AG04450 (cell line): ENCODE results near the gene CCNL2. TPM values are rescaled to one million over a fixed set of nuclear protein-coding genes. Genes with fewer than 3 reads are reported as not detected.
"Not testable (repeated sequence)": the region's sequence is repeated elsewhere in the genome, so short reads cannot be mapped to it uniquely, and the experiment has no call there.

ENCODE experiments used
- CTCF ChIA-PET: fragments of 300-600, 350-600 bp; formaldehyde crosslinking; extraction: SDS; loops from one replicate; lab custom pipeline; 2022; ENCODE audit warnings: antibody characterized with exemption, inconsistent platforms; lab: Charles Lee
- POLR2A ChIA-PET: fragments of 350-600 bp; formaldehyde crosslinking; extraction: SDS; loops from one replicate; lab custom pipeline; 2021; ENCODE audit warnings: antibody characterized with exemption, inconsistent platforms; lab: Yijun Ruan, JAX
- DNase-seq: peaks from one replicate; pipeline ENCODE4 v3.0.0-alpha.2; 2011; ENCODE audit warnings: low read depth, low spot score
- H3K27ac ChIP-seq: one replicate; pipeline ENCODE4 v1.5.1; 2012; ENCODE audit warnings: low read depth, low read length, control low read depth
- H3K27me3 ChIP-seq: one replicate; pipeline ENCODE4 v1.6.0; 2012; ENCODE audit warnings: low read length; ENCODE audit not compliant: control insufficient read depth, insufficient read depth
- H3K4me3 ChIP-seq: 2 replicates; pipeline ENCODE4 v1.5.1; 2011; ENCODE audit warnings: mild to moderate bottlenecking, low read depth, low read length, control low read depth
- H3K9me3 ChIP-seq: 2 replicates; pipeline ENCODE4 v1.5.1; 2012; ENCODE audit warnings: low read length; ENCODE audit not compliant: control insufficient read depth, insufficient read depth
- polyA plus RNA-seq: library from polyadenylated mRNA; depleted of rRNA; stranded (reverse); fragments of >200 nt; gene quantifications from 2 replicates; pipeline ENCODE4 v1.2.3, GENCODE V29; 2011
- TF ChIP-seq, protein P1 (sequence below): IDR thresholded peaks from 2 replicates; pipeline ENCODE4 v1.5.1; 2011; ENCODE audit warnings: low read depth, low read length, control low read depth, inconsistent platforms

CCNL2 gene
- polyA plus RNA-seq, 1 experiment: 181 TPM

DNA sequence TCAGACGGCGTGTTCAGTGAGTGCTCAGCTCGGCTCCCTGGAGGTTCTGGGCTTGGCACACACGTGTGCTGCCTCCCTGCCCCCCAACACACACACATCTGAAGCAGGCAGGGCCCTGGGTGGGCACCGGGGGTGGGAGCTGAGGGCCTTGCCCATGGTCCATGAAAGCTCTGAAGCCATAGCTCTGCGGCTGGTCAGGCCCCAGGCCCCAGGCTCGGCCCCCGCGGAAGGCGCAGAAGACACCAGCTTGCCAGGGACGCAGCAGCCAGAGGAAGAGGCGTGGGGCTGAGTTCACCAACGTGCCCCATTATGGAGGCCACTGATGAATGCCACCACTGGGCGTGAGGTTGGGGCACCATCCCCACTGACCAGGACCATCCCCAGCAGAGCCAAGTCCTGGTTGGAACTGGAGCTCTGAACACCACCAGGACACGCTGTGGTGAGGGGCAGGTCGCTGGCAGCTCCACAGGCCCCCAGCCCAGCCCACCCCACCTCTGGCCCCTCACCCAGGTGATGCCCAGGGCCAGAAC, 28.3 kb downstream of the CCNL2 start:
- Histone ChIP-seq H3K27me3 (no peaks in the 10 kb centered on the region), H3K4me3 (no peak overlapping the region), H3K9me3 (peaks cover 4% of the 10 kb centered on the region; the same call in 1 of the 2 replicates), H3K27ac (no peak overlapping the region)
- TF ChIP-seq, protein P1, sequence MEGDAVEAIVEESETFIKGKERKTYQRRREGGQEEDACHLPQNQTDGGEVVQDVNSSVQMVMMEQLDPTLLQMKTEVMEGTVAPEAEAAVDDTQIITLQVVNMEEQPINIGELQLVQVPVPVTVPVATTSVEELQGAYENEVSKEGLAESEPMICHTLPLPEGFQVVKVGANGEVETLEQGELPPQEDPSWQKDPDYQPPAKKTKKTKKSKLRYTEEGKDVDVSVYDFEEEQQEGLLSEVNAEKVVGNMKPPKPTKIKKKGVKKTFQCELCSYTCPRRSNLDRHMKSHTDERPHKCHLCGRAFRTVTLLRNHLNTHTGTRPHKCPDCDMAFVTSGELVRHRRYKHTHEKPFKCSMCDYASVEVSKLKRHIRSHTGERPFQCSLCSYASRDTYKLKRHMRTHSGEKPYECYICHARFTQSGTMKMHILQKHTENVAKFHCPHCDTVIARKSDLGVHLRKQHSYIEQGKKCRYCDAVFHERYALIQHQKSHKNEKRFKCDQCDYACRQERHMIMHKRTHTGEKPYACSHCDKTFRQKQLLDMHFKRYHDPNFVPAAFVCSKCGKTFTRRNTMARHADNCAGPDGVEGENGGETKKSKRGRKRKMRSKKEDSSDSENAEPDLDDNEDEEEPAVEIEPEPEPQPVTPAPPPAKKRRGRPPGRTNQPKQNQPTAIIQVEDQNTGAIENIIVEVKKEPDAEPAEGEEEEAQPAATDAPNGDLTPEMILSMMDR: no peak
- no peak for DNase-seq
- CTCF ChIA-PET: interaction anchor here (1.1 kb wide), 2 partner anchors 20 to 36 kb away, joined by 4 read pairs; no protein-coding TSS in a partner anchor
- POLR2A ChIA-PET: interaction anchor here (0.7 to 1.8 kb wide), 6 partner anchors 9 to 71 kb away, joined by 3 to 6 read pairs (median 3); no protein-coding TSS in a partner anchor

DNA sequence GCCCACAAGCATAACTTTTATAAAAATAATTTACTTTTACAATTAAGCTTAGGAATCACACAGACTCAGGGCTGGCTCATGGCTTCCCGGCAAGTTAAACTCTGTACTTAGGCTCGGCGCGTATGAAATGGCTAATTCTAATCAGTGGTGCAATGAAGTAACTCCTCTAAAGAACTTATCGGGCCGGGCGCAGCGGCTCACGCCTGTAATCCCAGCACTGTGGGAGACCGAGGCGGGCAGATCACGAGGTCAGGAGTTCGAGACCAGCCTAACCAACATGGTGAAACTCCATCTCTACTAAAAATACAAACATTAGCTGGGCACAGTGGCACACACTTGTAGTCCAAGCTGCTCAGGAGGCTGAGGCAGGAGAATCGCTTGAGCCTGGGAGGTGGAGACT, 29.0 kb downstream of the CCNL2 start:
- H3K9me3 ChIP-seq, POLR2A ChIA-PET, H3K27ac ChIP-seq, CTCF ChIA-PET, H3K27me3 ChIP-seq, H3K4me3 ChIP-seq, DNase-seq: not testable (repeated sequence)

DNA sequence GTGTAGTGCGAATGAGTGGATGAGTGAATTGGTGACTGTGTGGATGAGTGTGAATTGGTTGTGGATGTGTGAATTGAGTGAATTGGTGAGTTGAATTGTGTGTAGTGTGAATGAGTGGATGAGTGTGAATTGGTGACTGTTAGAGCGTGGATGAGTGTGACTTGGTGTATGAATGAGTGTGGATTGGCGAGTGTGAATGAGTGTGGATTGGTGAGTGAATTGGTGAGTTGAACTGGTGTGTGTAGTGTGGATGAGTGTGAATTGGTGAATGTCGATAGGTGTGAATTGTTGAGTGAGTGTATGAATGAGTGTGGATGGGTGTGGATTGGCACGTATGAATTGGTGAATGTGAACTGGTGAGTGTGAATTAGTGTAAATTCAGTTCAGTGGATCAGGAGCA, 31.8 kb downstream of the CCNL2 start:
- TF ChIP-seq, protein P1: no peak
- ChIA-PET CTCF (no interaction called here), POLR2A (interaction anchor here (0.6 kb wide), 1 partner anchor 34 kb away, joined by 3 read pairs; no protein-coding TSS in a partner anchor)
- DNase-seq: no peak
- Histone ChIP-seq H3K27ac (no peak overlapping the region), H3K27me3 (no peaks in the 10 kb centered on the region), H3K9me3 (no peaks in the 10 kb centered on the region; the same call in 1 of the 2 replicates), H3K4me3 (no peak overlapping the region)

DNA sequence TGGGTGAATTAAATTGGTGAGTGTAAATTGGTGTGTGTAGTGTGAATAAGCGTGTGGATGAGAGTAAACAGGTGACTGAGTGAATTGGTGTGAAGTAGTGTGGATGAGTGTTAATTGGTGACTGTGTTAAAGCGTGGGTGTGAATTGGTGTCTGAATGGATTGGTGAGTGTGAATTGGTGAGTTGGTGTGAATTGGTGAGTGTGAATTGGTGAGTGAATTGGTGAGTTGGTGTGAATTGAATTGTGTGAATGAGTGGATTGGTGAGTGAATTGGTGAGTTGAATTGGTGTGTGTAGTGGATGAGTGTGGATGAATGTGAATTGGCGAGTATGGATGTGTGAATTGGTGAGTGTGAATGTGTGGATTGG, 32.5 kb downstream of the CCNL2 start:
- ChIA-PET POLR2A (no interaction called here), CTCF (no interaction called here)
- no peak for DNase-seq
- H3K27ac ChIP-seq: no peak overlapping the region
- H3K9me3 ChIP-seq: no peaks in the 10 kb centered on the region
- no peak overlapping the region for H3K4me3 ChIP-seq
- TF ChIP-seq, protein P1: no peak
- no peaks in the 10 kb centered on the region for H3K27me3 ChIP-seq

DNA sequence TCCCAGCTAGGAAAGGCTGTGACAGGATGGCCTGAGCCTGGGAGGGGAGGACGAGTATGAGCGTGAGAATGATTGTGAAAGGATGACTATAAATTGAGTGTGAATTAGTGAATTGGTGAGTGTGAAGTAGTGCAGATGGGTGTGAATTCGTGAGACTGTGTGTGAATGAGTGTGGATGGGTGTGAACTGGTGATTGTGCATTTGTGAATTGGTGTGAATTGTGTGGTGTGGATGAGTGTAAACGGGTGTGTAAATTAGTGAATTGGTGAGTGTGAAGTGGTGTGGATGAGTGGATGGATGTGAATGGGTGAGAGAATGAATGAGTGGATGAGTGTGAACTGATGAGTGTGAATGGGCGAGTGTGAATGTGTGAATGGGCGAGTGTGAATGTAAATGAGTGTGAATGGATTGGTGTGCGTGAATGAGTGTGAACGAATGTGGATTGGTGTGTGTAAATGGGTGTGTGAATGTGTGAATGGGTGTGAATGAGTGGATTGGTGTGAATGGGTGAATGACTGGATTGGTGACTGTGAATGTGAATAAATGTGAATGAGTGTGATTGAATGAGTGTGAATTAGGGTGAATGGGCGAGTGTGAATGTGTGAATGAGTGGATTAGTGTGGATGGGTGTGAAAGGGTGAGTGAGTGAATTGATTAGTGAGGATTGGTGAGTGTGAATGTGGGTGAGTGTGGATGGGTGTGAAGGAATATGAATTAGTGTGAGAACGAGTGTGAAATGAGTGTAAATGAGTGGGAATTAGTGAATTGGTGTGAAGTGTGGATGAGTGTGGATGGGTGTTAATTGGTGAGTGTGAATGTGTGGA, 33.0 kb downstream of the CCNL2 start:
- ChIA-PET CTCF (interaction anchor here (0.8 kb wide), 1 partner anchor 8 kb away, joined by 3 read pairs; no protein-coding TSS in a partner anchor), POLR2A (no interaction called here)
- no peaks in the 10 kb centered on the region; the same call in 1 of the 2 replicates for H3K9me3 ChIP-seq
- TF ChIP-seq, protein P1: no peak
- no peaks in the 10 kb centered on the region for H3K27me3 ChIP-seq
- DNase-seq: no peak
- H3K4me3 ChIP-seq: no peak overlapping the region
- no peak overlapping the region for H3K27ac ChIP-seq
